ENCODE data around the gene HEPH. TPM values are rescaled to one million over a fixed set of nuclear protein-coding genes. Genes with fewer than 3 reads are reported as not detected.

HEPH gene
- total RNA-seq, 1 donor from 2014 or later = 58.8 TPM

DNA sequence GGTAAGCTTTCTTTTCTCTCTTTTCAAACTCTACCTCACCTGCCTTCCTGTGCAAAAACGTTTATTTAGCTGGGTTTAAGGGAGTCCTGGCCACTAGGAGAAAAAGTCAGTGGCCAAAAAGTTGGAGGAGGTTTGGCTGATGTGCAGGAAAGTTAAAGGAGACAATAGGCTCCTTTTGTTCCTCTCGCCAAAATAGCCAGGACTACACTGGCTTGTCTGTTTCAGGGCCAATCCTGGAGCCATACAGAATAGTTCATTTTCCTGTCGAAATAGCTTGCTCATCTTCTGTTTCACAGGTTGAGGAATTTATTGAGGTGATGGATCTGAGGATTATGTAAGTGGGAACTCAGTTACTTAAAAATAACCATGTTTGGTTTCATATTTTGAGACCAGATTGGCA lies 423 bp downstream of the HEPH start:
- Mint-ChIP-seq H3K4me1 (ENCODE audit: low read depth, unreplicated experiment) (peaks cover 7% of the 10 kb centered on the region), H3K27ac (ENCODE audit: unreplicated experiment) (peak overlapping the region; percentile 58), H3K4me3 (ENCODE audit: unreplicated experiment) (peak overlapping the region; percentile 89), H3K9me3 (ENCODE audit: unreplicated experiment) (no peaks in the 10 kb centered on the region), H3K36me3 (ENCODE audit: low read depth, unreplicated experiment) (no peaks in the 10 kb centered on the region), H3K27me3 (ENCODE audit: low read depth, unreplicated experiment) (no peaks in the 10 kb centered on the region)
- Histone ChIP-seq H3K27me3 (ENCODE audit: insufficient read depth, low read length) (no peaks in the 10 kb centered on the region), H3K9me3 (ENCODE audit: insufficient read depth, low read depth, low read length) (no peaks in the 10 kb centered on the region), H3K27ac (ENCODE audit: low read depth, low read length) (peak overlapping the region; percentile 26), H2AFZ (ENCODE audit: low read depth, low read length) (peak overlapping the region; percentile 52), H3K79me2 (ENCODE audit: insufficient read depth, low read length) (peaks cover 7% of the 10 kb centered on the region), H3K4me2 (ENCODE audit: low read length) (peak overlapping the region; percentile 80), H3K9ac (ENCODE audit: low read length) (peak overlapping the region; percentile 74), H3K4me3 (ENCODE audit: insufficient read depth, low read depth, low read length) (peak overlapping the region; percentile 59), H3K36me3 (ENCODE audit: insufficient read depth, low read length) (no peaks in the 10 kb centered on the region), H4K20me1 (ENCODE audit: insufficient read depth, low read length) (no peaks in the 10 kb centered on the region), H3K4me1 (ENCODE audit: insufficient read depth, low read length) (no peaks in the 10 kb centered on the region)
- no peak for TF ChIP-seq EZH2 (IDR thresholded peaks at IDR 0.05; ENCODE audit: insufficient read depth, low read length)
- TF ChIP-seq, protein P1, sequence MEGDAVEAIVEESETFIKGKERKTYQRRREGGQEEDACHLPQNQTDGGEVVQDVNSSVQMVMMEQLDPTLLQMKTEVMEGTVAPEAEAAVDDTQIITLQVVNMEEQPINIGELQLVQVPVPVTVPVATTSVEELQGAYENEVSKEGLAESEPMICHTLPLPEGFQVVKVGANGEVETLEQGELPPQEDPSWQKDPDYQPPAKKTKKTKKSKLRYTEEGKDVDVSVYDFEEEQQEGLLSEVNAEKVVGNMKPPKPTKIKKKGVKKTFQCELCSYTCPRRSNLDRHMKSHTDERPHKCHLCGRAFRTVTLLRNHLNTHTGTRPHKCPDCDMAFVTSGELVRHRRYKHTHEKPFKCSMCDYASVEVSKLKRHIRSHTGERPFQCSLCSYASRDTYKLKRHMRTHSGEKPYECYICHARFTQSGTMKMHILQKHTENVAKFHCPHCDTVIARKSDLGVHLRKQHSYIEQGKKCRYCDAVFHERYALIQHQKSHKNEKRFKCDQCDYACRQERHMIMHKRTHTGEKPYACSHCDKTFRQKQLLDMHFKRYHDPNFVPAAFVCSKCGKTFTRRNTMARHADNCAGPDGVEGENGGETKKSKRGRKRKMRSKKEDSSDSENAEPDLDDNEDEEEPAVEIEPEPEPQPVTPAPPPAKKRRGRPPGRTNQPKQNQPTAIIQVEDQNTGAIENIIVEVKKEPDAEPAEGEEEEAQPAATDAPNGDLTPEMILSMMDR (IDR thresholded peaks at IDR 0.05; ENCODE audit: insufficient read depth, low read depth, low read length) = no peak
- peak; percentile 41 for FAIRE-seq
- no peak for DNase-seq (ENCODE audit: low read depth)

DNA sequence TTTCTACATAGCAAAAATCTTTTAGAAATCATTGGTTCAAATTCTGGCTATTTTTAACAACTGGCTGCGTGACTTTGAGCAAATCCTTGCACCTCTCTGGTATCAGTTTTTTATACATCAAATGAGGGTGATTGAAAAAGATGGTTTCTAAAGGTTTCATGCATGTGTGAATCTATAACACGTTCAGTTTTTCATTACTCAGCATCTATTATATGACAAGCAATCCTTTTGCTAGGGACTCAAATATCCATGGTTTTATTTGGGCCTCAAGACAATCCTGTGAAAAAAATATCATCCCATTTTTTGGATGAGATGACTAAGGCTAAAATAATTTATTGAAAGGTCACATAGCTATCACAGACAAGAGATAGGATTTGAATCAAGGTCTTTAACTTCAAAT lies 884 bp downstream of the HEPH start:
- Mint-ChIP-seq H3K27ac (ENCODE audit: unreplicated experiment) (no peak overlapping the region), H3K4me1 (ENCODE audit: low read depth, unreplicated experiment) (peaks cover 7% of the 10 kb centered on the region), H3K4me3 (ENCODE audit: unreplicated experiment) (peak overlapping the region; percentile 89), H3K36me3 (ENCODE audit: low read depth, unreplicated experiment) (no peaks in the 10 kb centered on the region), H3K9me3 (ENCODE audit: unreplicated experiment) (no peaks in the 10 kb centered on the region), H3K27me3 (ENCODE audit: low read depth, unreplicated experiment) (no peaks in the 10 kb centered on the region)
- FAIRE-seq (peak; percentile 97), DNase-seq (ENCODE audit: low read depth) (no peak)
- H3K36me3 ChIP-seq (ENCODE audit: insufficient read depth, low read length) = no peaks in the 10 kb centered on the region
- peak overlapping the region; percentile 59 for H3K4me3 ChIP-seq (ENCODE audit: insufficient read depth, low read depth, low read length)
- no peaks in the 10 kb centered on the region for H3K4me1 ChIP-seq (ENCODE audit: insufficient read depth, low read length)
- H3K9ac ChIP-seq (ENCODE audit: low read length) = peak overlapping the region; percentile 74
- H3K27me3 ChIP-seq (ENCODE audit: insufficient read depth, low read length) = no peaks in the 10 kb centered on the region
- H2AFZ ChIP-seq (ENCODE audit: low read depth, low read length) = no peak overlapping the region
- H3K4me2 ChIP-seq (ENCODE audit: low read length) = peak overlapping the region; percentile 80
- no peaks in the 10 kb centered on the region for H3K9me3 ChIP-seq (ENCODE audit: insufficient read depth, low read depth, low read length)
- H3K79me2 ChIP-seq (ENCODE audit: insufficient read depth, low read length) = peaks cover 7% of the 10 kb centered on the region
- no peak for TF ChIP-seq EZH2 (IDR thresholded peaks at IDR 0.05; ENCODE audit: insufficient read depth, low read length)
- TF ChIP-seq, protein P1 (IDR thresholded peaks at IDR 0.05; ENCODE audit: insufficient read depth, low read depth, low read length) = no peak
- no peaks in the 10 kb centered on the region for H4K20me1 ChIP-seq (ENCODE audit: insufficient read depth, low read length)
- no peak overlapping the region for H3K27ac ChIP-seq (ENCODE audit: low read depth, low read length)

DNA sequence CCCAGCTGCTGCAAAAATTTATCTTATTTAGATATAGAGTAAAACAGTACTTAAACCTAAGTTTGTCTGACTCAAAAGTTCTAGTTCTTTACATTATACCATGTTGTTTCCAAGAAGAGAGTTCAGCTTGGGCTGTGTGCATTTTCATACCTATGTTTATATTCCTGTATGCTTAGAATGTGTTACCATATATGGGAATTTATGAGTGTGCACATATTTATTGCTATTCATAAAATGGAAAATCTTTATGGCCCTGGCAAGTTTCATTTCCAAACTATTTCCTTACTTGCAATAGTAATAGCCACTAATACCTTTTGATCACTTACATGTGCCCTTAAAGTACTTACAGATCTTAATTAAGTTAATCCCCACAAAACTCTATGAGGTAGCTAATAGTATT lies 2.6 kb downstream of the HEPH start:
- Histone ChIP-seq H3K36me3 (ENCODE audit: insufficient read depth, low read length) (no peaks in the 10 kb centered on the region), H3K27me3 (ENCODE audit: insufficient read depth, low read length) (no peaks in the 10 kb centered on the region), H3K27ac (ENCODE audit: low read depth, low read length) (no peak overlapping the region), H3K9me3 (ENCODE audit: insufficient read depth, low read depth, low read length) (no peaks in the 10 kb centered on the region), H2AFZ (ENCODE audit: low read depth, low read length) (no peak overlapping the region), H3K79me2 (ENCODE audit: insufficient read depth, low read length) (peaks cover 7% of the 10 kb centered on the region), H3K4me3 (ENCODE audit: insufficient read depth, low read depth, low read length) (no peak overlapping the region), H3K4me1 (ENCODE audit: insufficient read depth, low read length) (no peaks in the 10 kb centered on the region), H4K20me1 (ENCODE audit: insufficient read depth, low read length) (no peaks in the 10 kb centered on the region), H3K4me2 (ENCODE audit: low read length) (peak overlapping the region; percentile 11), H3K9ac (ENCODE audit: low read length) (no peak overlapping the region)
- H3K27me3 Mint-ChIP-seq (ENCODE audit: low read depth, unreplicated experiment) = no peaks in the 10 kb centered on the region
- no peaks in the 10 kb centered on the region for H3K36me3 Mint-ChIP-seq (ENCODE audit: low read depth, unreplicated experiment)
- no peaks in the 10 kb centered on the region for H3K9me3 Mint-ChIP-seq (ENCODE audit: unreplicated experiment)
- peaks cover 13% of the 10 kb centered on the region for H3K4me1 Mint-ChIP-seq (ENCODE audit: low read depth, unreplicated experiment)
- no peak overlapping the region for H3K27ac Mint-ChIP-seq (ENCODE audit: unreplicated experiment)
- FAIRE-seq = peak; percentile 91
- no peak for DNase-seq (ENCODE audit: low read depth)
- peak overlapping the region; percentile 60 for H3K4me3 Mint-ChIP-seq (ENCODE audit: unreplicated experiment)
- TF ChIP-seq EZH2 (IDR thresholded peaks at IDR 0.05; ENCODE audit: insufficient read depth, low read length) = no peak
- TF ChIP-seq, protein P1 (IDR thresholded peaks at IDR 0.05; ENCODE audit: insufficient read depth, low read depth, low read length) = no peak

Measured in astrocyte (in vitro differentiated cells and primary cell).